HUES64 (cell line): ENCODE results near the gene EXOC3L2.
"Not testable (repeated sequence)": the region's sequence is repeated elsewhere in the genome, so short reads cannot be mapped to it uniquely, and the experiment has no call there.

Experiments used
- H3K27ac ChIP-seq: 2 replicates; pipeline ENCODE4 v1.7.0; 2013; ENCODE audit warnings: low read depth, low read length, inconsistent platforms
- H3K27me3 ChIP-seq: 2 replicates; pipeline ENCODE4 v1.6.1; 2013; ENCODE audit warnings: mild to moderate bottlenecking, low read length; ENCODE audit not compliant: insufficient read depth
- H3K36me3 ChIP-seq: 2 replicates; pipeline ENCODE4 v1.6.1; 2013; ENCODE audit warnings: mild to moderate bottlenecking, low read length; ENCODE audit not compliant: insufficient read depth
- H3K4me1 ChIP-seq: 2 replicates; pipeline ENCODE4 v1.6.1; 2013; ENCODE audit warnings: mild to moderate bottlenecking, low read length, moderate library complexity; ENCODE audit not compliant: insufficient read depth
- H3K4me3 ChIP-seq: 2 replicates; pipeline ENCODE4 v1.5.1; 2013; ENCODE audit warnings: mild to moderate bottlenecking, low read length, moderate library complexity
- H3K9ac ChIP-seq: 2 replicates; pipeline ENCODE4 v1.6.1; 2013; ENCODE audit warnings: mild to moderate bottlenecking, low read depth, low read length
- H3K9me3 ChIP-seq: 2 replicates; pipeline ENCODE4 v1.6.1; 2013; ENCODE audit warnings: low read depth, low read length; ENCODE audit not compliant: insufficient read depth
- WGBS: fragments of 150-250, 120-280 bp; methylation state at CpG from one replicate; pipeline ENCODE4 v1.1.7; 2013; ENCODE audit warnings: missing lambda C conversion rate; 5-methylcytosine and 5-hydroxymethylcytosine counted together

EXOC3L2 gene

DNA sequence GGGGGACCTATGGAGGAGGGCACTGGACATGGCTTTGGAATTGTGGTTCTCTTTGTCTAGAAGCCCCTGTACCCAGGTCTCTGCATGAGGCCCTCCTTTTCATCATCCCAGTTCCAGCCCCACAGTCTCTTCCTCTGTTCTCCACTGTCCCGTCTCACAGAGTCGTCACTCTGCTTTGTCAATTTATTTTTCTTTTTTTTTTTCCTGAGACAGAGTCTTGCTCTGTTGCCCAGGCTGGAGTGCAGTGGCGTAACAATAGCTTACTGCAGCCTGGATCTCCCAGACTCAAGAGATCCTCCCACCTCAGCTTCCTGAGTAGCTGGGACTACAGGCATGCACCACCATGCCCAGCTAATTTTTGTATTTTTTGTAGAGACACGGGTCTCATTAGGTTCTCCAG, 619 bp upstream of the EXOC3L2 start:
- WGBS: 89% methylated on average over 4 of the region's 4 CpGs
- Histone ChIP-seq H3K9me3 (no peaks in the 10 kb centered on the region), H3K9ac (no peak overlapping the region), H3K4me3 (no peak overlapping the region), H3K27ac (no peak overlapping the region), H3K27me3 (peaks cover 6% of the 10 kb centered on the region), H3K36me3 (no peaks in the 10 kb centered on the region), H3K4me1 (peaks cover 6% of the 10 kb centered on the region; the same call in 1 of the 2 replicates)

DNA sequence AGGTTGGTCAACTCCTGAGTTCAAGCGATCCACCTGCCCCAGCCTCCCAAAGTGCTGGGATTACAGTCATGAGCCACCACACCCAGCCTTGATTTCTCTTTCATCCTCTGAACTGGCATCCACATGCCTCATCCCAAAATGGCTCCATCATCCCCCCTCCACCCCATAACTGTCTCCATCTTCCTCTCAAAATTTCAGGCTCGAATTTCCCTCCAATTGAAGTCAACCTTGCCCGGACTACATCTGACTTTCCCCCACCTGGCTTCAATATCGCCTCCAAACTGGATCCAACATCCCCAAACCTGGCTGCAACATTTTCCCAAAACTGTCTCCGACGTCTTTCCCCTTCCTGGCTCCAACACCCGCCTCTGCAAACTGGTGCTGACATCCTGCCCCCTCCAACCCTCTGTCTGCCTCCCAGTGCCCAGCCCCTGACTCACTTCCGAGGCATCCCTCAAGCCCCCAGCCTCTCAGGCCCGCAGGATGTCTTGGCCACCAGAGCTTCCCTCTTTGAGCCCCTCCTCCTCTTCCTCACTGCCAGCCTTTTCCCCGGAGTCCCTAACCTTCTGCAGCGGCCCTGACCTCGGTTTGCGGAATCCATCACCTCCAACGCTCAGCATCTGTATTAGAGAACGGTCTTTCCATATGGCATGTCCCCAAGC, 943 bp downstream of the EXOC3L2 start:
- Histone ChIP-seq H3K27ac (no peak overlapping the region), H3K4me3 (no peak overlapping the region), H3K36me3 (no peaks in the 10 kb centered on the region), H3K4me1 (0 out of 2 replicates have a peak, but pooled peaks cover 3% of the 10 kb centered on the region), H3K9ac (no peak overlapping the region), H3K27me3 (no peaks in the 10 kb centered on the region), H3K9me3 (no peaks in the 10 kb centered on the region)
- WGBS: 60% methylated on average over 15 of the region's 15 CpGs

DNA sequence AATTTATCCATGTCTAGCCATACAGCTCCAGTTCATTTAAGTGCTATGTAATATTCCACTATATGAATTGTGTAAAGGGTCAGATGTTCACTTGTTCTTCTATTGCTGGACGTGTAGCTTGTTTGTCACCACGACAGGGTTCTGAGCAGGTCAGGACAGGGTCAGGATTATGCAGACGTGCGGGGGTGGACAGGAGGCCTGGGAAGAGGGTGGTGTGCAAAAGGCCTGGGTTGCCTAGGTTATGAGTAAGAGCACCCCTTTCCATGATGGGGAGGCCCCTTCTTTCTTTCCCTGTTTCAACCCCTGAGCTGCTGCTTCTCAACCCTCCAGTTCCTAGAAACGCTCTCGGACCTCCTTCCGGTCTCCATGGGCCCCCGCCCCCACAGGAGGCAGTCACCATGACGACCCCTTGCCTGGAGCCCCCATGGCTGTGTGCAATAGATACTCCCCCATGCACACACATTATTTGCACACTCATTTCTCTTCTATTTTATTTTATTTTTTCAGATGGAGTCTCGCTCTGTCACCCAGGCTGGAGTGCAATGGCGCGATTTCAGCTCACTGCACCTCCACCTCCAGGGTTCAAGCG, 2.0 kb downstream of the EXOC3L2 start:
- WGBS: 89% methylated on average over 13 of the region's 13 CpGs
- Histone ChIP-seq H3K9ac (no peak overlapping the region), H3K27me3 (no peaks in the 10 kb centered on the region), H3K9me3 (no peaks in the 10 kb centered on the region), H3K4me1 (0 out of 2 replicates have a peak, but pooled peaks cover 3% of the 10 kb centered on the region), H3K36me3 (no peaks in the 10 kb centered on the region), H3K27ac (no peak overlapping the region), H3K4me3 (no peak overlapping the region)

DNA sequence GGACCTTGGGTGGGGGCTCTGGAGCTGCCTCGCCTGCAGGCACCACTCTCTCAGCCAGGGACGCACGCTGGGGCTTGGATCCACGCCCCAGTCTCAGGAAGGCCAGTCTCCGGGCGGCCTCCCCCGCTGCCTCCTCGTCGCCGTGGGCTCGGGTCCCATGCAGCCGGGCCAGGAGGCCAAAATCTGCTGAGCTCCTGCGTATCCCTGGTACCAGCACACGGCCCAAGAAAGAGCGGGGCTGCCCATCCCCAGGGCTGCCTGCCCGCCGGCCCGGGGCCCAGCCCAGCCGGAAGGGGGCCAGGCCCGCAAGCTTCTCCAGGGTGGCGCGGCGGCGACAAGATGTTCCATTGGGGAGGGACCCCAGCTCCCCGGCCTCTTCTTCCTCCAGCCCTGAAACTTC, 6.7 kb downstream of the EXOC3L2 start:
- Histone ChIP-seq H3K36me3 (no peaks in the 10 kb centered on the region), H3K9me3 (no peaks in the 10 kb centered on the region), H3K27me3 (peaks cover 15% of the 10 kb centered on the region), H3K9ac (no peak overlapping the region), H3K4me1 (no peaks in the 10 kb centered on the region), H3K4me3 (no peak overlapping the region), H3K27ac (no peak overlapping the region)
- 92% methylated on average over 25 of the region's 25 CpGs for WGBS

DNA sequence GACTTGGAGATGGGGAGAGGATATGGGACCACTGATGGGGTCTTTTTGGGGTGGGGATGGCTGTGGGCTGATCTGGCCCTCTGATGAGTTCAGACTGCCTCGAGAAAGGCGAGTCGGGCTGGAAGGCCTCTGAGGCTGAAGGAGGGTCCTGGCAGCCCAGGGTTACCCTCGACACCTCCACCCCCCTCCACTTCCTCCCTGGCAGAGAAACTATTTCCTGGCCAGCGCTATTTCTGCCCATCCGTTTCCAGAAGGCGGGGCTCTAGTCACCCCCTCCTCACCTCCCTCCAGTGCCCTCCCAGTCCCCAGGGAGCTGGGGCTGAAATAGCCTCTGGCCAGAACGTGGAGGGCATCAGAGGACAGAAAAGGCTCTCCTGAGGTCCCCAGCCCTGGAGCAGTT, 9.7 kb downstream of the EXOC3L2 start:
- peaks cover 20% of the 10 kb centered on the region for H3K27me3 ChIP-seq
- no peaks in the 10 kb centered on the region for H3K4me1 ChIP-seq
- no peak overlapping the region for H3K4me3 ChIP-seq
- H3K9me3 ChIP-seq: no peaks in the 10 kb centered on the region
- H3K36me3 ChIP-seq: no peaks in the 10 kb centered on the region
- no peak overlapping the region for H3K9ac ChIP-seq
- no peak overlapping the region for H3K27ac ChIP-seq
- WGBS: 50% methylated on average over 8 of the region's 8 CpGs

DNA sequence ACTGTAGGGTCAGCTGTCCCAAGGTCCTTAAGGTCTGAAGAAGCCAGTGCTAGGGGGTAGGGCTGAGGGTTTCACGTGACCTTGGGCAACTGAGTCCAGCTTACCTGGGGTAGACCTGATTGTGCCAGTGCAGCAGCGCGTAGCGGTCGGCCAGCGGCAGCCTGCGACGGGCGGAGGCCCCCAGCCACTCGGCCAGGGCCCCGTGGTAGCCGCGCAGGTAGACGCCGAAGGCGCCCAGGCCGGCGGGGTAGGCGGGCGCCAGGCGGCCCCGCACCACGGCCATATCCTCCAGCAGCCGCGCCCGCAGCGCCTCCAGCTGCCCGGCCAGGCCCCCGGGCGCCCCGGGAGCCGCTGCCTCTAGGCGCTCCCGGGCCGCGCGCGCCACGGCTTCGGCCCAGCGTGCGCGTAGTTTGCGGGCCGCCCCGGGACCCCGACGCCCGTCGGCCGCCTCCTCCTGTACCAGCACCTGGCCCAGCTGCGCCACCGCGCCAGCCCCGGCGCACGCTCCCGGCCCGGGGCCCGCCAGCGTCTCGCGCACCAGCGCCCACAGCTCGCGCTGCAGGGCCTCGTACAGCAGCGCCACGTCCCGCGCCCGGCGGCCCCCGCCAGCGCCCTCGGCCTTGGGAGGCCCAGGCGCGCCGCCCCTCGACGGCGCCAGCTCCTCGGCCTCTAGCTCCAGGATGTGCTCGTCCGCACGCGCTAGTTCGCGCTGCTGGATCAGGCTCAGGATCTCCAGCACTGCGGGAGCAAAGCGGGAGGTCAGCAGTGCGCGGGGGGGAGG, 10.9 kb downstream of the EXOC3L2 start:
- H3K27me3 ChIP-seq: peaks cover 20% of the 10 kb centered on the region
- peak overlapping the region; percentile 25; the same call in 1 of the 2 replicates for H3K9ac ChIP-seq
- H3K4me3 ChIP-seq: peak overlapping the region; percentile 23
- H3K4me1 ChIP-seq: no peaks in the 10 kb centered on the region
- WGBS: 91% methylated on average over 93 of the region's 93 CpGs
- no peak overlapping the region for H3K27ac ChIP-seq
- H3K36me3 ChIP-seq: no peaks in the 10 kb centered on the region
- H3K9me3 ChIP-seq: no peaks in the 10 kb centered on the region

DNA sequence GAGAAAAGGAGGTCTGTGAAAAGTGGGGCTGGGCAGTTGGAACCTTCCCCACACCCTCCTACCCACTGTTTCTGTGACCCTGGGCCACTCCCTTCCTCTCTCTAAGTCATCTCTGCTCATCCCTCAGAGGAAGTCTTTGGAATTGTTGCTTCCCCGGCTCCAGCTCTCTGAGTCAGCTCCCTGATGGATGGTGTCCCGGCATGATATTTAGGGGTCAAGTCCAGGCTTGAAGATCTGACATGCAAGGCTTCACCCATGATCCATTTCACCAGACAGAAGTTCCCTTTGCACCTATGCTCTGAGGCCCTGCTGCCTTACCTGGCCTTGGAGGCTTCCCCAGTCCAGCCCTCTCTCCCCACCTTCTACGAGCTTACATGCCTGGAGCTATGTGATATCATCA, 13.3 kb downstream of the EXOC3L2 start:
- Histone ChIP-seq H3K4me3 (no peak overlapping the region), H3K27ac (no peak overlapping the region), H3K9ac (no peak overlapping the region), H3K27me3 (peaks cover 20% of the 10 kb centered on the region), H3K9me3 (no peaks in the 10 kb centered on the region), H3K4me1 (no peaks in the 10 kb centered on the region), H3K36me3 (no peaks in the 10 kb centered on the region)
- 80% methylated on average over 3 of the region's 3 CpGs for WGBS

DNA sequence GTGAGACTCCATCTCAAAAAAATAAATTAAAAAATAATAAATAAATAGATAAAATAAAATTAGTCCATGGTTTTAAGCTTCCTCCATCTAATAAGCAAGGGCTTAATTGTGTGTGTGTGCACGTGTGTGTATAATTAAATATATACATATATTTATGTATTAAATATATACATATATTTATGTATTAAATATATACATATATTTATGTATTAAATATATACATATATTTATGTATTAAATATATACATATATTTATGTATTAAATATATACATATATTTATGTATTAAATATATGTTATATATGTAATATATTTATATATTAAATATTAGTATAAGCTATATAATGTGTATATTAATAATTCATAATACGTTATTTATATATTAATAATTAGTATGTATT, 16.2 kb downstream of the EXOC3L2 start:
- H3K27ac ChIP-seq, H3K4me3 ChIP-seq, H3K36me3 ChIP-seq, H3K4me1 ChIP-seq, H3K9me3 ChIP-seq, H3K9ac ChIP-seq: not testable (repeated sequence)
- H3K27me3 ChIP-seq: peaks cover 10% of the 10 kb centered on the region
- WGBS: no CpG with 5 or more reads among the region's 2 CpGs

DNA sequence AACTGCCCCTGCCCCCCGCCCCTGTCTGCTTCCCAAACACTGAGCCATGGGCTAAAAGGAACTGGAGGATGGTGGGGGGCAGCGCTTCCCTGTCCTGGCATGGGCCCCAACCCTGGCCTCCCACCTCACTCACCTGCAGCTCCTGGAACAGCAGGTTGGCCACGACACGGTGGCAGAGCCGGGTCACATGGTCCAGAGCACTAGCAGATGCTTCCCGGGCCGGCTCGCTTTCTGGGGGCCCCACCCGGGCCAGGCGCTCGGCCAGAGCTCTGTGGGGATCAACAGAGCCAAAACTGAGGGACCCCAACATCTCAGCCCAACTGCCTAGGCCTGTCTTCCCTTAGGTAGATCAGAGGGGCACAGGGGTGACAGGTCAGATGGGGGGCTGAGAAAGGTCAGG, 20.6 kb downstream of the EXOC3L2 start:
- Histone ChIP-seq H3K27ac (no peak overlapping the region), H3K27me3 (no peaks in the 10 kb centered on the region)
- 86% methylated on average over 11 of the region's 11 CpGs for WGBS

DNA sequence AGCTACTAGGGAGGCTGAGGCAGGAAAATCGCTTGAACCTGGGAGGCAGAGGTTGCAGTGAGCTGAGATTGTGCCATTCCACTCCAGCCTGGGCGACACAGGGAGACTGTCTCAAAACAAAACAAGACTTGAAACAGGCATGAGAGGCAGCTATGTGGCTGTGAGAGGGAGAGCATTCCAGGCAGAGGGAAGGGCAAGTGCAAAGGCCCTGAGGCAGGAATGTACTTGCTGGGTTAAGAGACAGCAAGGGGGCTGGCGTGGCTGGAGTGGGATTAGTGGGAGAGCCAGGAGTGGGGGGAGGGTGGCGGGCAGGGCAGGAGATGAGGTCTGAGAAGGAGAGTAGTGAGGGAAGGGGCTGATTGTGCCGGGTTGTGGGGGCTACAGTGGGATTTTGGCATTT, 21.3 kb downstream of the EXOC3L2 start:
- Histone ChIP-seq H3K9ac (no peak overlapping the region), H3K4me1 (no peaks in the 10 kb centered on the region), H3K9me3 (no peaks in the 10 kb centered on the region), H3K36me3 (no peaks in the 10 kb centered on the region), H3K27ac (no peak overlapping the region), H3K4me3 (no peak overlapping the region), H3K27me3 (peaks cover 2% of the 10 kb centered on the region; the same call in 1 of the 2 replicates)
- WGBS: 93% methylated on average over 5 of the region's 5 CpGs

More for the DNA sequence above, 20.6 kb downstream of the EXOC3L2 start:
- Histone ChIP-seq H3K4me1 (no peaks in the 10 kb centered on the region), H3K9me3 (no peaks in the 10 kb centered on the region), H3K9ac (no peak overlapping the region), H3K36me3 (no peaks in the 10 kb centered on the region), H3K4me3 (no peak overlapping the region)

DNA sequence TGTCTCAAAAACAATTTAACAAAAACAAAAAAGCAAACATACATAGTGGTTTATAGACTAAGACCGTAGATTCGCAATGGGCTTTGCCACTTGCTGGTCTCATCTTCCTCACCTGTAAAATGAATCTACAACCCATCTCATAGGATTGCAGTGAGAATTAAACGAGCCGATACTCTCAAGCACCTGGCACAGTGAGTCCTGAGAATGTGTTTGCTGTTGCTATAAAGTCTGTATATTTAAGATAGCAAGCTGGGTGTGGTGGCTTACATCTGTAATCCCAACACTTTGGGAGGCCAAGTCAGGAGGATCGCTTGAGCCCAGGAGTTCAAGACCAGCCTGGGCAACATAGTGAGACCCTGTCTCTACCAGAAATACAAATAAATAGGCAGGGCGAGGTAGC, 22.5 kb downstream of the EXOC3L2 start:
- Histone ChIP-seq H3K4me3 (no peak overlapping the region), H3K9ac (no peak overlapping the region), H3K27ac (no peak overlapping the region), H3K9me3 (no peaks in the 10 kb centered on the region), H3K4me1 (no peaks in the 10 kb centered on the region), H3K27me3 (peaks cover 7% of the 10 kb centered on the region), H3K36me3 (no peaks in the 10 kb centered on the region)
- 94% methylated on average over 6 of the region's 6 CpGs for WGBS
